ENCODE measurements around the gene PEX5.
"Not testable (repeated sequence)": the region's sequence is repeated elsewhere in the genome, so short reads cannot be mapped to it uniquely, and the experiment has no call there.

PEX5 gene

DNA sequence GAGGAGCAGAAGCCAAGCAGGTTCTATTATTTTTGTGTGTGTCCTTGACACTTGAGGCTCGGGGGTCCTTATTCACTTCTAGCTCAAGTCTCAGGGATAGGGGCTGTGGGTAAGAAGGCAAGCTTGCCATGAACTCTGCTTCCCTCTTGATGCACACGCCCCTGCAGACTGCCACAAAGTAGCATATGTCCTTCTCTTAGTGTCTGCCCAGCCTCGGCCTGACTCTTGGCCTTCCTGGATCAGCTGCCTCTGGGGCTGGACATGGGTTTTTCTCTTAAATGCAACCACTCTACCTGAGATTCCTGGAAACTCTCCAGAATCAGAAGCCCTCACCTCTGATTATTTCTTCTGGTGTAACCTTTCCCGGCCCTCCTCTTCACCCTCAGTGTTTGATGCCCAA, 28.2 kb upstream of the PEX5 start:
- DNase-seq: no peak

DNA sequence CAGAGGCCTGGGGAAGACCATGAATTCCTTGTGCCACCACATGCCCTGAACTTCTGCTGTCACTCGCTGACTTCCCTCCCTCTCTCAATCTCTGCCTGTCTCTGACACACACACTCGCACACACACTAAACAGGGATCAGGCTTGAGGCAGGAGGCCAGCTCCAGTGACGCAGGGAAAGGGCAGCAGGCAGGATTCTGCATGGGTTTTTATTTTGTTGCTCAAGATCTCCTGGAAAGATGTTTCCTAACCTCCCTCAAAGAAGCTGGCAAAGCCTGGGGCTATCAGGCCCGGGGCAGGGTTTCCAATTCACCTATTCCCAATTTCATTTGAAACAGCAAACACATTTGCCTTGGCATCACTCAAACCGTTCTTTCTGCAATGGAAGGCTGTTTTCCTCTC, 27.7 kb upstream of the PEX5 start:
- no peak for DNase-seq

GRCh38 chr12:7162691-7163114, 26.8 kb upstream of the PEX5 start:
- peak; percentile 40 for DNase-seq

DNA sequence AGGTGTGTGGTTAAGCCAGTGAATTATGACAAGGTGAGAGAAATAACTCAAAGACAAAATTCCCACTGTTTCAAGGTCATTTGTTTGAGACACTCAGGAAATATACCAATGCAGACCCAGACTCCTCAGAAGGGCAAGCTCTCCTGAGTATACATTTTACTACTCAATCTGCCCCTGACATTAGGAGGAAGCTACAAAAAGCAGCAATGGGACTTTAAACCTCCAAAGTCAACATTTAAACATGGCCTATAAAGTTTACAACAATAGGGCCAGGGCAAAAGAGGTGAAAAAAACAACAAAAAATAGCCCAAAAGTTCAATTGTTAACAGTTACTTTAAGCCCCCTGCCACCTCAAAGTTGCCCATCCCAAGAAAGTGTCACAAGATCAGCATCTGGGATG, 19.5 kb upstream of the PEX5 start:
- no peak for DNase-seq

- DNase-seq: no peak
Measured at GRCh38 chr12:7171854-7172253, 17.6 kb upstream of the PEX5 start.

- DNase-seq: no peak
Measured at GRCh38 chr12:7175493-7175892, 14.0 kb upstream of the PEX5 start.

GRCh38 chr12:7176595-7176994, 12.9 kb upstream of the PEX5 start:
- no peak for DNase-seq

DNA sequence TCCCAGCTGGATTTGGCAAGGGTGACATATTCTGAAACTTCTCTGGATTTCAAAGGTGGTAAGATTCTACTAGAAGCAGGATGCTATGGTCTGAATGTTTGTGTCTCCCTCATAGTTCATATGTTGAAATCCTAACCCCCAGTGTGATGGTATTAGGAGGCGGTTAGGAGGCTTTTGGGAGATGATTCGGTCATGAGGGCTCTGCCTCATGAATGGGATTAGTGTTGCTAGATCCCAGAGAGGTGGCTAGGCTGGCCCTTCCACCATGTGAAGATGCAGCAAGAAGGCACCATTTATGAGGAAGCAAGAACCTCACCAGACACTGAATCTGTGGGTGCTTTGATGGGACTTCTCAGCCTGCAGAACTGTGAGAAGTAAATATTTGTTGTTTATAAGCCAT, 11.0 kb upstream of the PEX5 start:
- no peak for DNase-seq

DNA sequence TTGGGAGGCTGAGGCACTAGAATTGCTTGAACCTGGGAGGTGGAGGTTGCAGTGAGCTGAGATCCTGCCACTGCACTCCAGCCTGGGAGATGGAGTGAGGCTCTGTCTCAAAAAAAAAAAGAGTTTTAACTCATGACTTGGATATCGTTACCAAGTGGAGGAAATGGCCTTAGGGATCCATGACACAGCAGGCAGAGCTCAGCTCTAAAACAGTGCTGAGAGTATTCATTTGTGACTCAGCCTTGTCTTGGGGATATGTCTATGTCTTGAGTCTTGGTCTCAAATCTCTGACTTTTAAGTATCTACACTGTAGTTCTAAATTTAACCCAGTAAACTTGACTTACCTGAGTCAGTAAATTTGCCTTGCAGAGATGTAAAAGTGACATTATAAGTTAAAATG, 8.8 kb upstream of the PEX5 start:
- no peak for DNase-seq

GRCh38 chr12:7186058-7186457, 3.4 kb upstream of the PEX5 start:
- DNase-seq: not testable (repeated sequence)

- DNase-seq: no peak
Measured at GRCh38 chr12:7188562-7189397, 706 bp upstream of the PEX5 start.

- peak; percentile 27 for DNase-seq
Measured at GRCh38 chr12:7190268-7191055, 976 bp downstream of the PEX5 start.

DNA sequence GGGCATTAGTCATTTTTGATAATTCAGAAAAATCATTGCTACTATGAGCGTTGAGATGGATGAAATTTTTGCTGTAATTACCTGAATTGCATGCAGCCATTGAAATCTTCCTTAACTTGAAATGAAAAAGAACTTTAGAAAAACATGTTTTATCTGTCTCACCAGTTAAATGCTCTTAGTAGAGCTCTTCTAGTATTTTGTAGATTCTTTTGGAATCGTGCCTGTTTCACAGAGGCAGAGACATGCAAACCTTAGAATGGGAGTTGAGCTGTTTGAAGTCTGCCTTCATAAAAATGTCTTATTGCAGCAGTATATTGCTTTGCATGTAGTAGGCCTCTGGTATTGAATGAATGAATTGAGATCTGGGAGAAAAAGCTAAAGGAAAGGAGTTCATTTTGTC, 4.2 kb downstream of the PEX5 start:
- no peak for DNase-seq

GRCh38 chr12:7197841-7198240, 8.4 kb downstream of the PEX5 start:
- DNase-seq: no peak

DNA sequence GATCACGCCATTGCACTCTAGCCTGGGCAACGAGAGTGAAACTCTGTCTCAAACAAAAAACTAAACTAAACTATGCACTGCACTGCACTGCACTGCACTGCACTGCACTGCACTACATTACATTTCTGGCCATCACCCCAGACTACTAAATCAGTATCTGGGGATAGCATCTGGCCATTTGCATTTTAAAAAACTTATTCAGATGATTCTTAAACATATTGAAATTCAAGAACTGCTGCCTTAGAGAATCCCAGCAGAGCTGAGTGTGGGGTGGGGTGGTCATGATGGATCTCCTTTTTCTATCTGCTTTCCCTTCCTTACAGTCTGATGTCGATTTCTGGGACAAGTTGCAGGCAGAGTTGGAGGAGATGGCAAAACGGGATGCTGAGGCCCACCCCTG, 13.6 kb downstream of the PEX5 start:
- no peak for DNase-seq

DNA sequence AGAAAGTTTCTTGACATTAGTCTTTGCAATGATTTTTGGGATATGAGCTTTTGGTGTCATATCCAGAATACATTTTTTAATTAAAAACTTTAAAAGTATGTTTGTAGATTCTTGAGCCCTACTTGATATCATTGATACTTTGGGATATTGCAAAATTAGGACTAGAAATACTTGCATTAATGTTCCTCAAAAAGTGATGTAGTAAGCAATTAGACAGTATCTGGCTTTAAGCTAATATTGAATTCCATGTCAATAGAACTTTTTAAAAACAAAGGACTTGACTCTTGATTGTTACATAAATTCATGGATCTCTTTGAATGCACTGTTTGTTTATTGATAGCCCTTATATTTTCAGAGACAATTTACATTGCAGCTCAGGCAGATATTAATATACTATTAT, 15.6 kb downstream of the PEX5 start:
- DNase-seq: no peak

DNA sequence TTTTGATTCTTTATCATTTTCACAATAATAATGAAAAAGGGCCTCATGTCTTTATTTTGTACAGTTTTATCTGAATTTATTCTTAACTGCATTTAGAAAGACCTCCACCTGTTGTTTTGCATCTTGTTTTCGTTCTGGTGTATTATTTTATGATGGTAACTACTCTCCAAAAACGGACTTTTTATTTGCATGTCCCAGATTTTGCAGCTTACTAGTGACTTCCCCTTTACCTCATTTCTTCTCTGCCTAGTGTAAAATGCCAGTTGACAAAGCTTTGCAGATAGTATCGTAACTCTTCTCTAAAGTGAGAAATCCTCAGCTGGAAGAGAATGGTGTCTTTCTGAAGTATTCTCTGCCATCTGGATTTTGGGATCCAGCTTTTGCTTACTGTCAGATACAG, 17.2 kb downstream of the PEX5 start:
- DNase-seq: no peak

DNA sequence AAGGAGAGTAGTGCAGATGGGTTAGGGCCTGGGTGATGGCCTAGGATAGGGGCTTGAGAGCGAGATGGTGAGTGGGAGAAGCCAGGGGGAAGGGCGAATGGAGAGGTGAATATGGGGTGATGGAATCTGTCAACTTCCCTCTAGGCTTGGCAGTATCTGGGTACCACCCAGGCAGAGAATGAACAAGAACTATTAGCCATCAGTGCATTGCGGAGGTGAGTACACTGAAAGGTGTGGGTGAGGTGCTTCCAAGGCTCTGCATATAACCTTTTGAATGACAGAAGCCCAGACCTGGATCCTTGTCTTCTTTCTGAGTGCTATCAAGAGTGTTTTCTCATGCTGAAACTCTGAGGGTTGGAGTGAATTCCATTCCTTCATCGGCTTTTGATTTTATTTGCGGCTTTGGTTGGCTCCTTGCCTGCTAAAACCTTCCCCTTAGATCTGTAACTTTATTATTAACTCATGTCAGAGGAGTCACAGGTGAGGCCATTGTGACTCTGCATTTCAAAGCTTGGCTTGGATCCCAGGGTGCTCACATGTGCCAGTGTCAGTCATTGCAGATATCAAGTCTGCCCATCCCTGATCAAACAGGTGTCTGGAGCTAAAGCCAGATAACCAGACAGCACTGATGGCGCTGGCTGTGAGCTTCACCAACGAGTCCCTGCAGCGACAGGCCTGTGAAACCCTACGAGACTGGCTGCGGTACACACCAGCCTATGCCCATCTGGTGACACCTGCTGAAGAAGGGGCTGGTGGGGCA, 18.6 kb downstream of the PEX5 start:
- no peak for DNase-seq

DNA sequence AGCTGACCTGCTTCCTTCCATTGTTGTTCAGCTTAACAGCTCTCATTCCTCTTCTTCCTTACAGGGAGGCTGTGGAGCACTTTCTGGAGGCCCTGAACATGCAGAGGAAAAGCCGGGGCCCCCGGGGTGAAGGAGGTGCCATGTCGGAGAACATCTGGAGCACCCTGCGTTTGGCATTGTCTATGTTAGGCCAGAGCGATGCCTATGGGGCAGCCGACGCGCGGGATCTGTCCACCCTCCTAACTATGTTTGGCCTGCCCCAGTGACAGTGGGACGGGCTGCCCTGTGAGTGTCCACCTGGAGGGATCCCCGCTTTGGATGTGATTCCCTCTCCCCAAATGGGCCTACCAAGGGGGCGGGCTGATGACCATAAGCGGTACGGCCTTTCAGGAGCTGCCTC, 20.5 kb downstream of the PEX5 start:
- DNase-seq: no peak

DNA sequence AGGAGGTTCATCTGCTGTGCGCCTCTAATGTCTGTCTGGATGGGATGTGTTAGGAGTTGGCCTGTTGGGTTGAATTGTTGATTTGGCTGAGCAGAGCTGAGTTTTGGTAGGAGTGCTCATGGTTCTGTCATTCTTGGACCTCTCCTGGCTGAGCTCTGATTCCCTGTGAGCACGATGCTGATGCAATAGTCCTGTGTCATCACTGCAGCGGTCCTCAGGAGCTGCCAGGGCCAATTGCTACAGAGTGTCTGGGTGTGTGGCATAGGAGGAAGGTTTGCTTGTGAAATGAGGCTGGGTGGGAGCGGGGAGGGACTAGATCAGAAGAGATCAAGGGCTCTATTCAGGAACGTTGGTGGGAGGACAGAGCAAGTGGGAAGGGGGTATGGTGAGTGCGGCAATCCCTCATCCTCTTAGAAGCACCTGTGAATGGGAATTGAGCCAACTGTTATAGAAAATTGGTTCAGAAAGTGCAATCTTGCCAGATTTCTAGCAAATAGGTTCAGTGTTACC, 21.2 kb downstream of the PEX5 start:
- DNase-seq: no peak

GRCh38 chr12:7212678-7213077, 23.2 kb downstream of the PEX5 start:
- no peak for DNase-seq

GRCh38 chr12:7213745-7214144, 24.3 kb downstream of the PEX5 start:
- DNase-seq: not testable (repeated sequence)

DNA sequence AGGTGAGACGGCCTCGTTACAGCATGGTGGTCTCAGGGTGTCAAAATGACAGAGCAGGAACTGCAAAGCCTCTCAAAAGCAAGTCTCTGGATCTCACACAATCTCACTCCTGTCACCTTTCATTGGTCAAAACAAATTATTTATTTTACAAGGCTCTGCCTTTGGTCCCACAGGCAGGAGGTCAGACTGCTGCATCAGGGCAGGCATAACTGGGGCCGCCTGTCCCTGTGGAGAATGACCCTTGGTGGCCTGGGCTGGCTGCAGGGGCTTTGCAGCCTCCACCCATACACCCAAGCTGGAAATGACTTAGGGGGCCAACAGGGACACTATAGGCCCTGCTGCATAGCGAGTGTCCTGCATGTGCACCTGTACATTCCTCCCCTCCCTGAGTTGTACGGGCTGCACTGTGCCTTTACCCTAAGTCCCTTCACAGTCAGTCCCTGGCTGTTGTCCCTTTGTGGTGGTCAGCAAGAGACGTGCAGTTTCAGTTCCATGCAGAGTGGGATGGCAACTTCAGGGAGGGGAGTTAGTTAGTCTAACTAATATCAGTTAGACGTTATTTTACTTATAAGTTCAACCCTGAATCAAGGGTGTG, 28.1 kb downstream of the PEX5 start:
- no peak for DNase-seq
